HG03064 (cell line): Measurements from ENCODE around the gene FAM237A.

Source experiments
- ATAC-seq: cut with Tn5 transposase; IDR thresholded peaks from one replicate; pipeline ENCODE4 v1.9.1; 2021; ENCODE audit warnings: low read depth; ENCODE audit not compliant: unreplicated experiment

FAM237A gene

DNA sequence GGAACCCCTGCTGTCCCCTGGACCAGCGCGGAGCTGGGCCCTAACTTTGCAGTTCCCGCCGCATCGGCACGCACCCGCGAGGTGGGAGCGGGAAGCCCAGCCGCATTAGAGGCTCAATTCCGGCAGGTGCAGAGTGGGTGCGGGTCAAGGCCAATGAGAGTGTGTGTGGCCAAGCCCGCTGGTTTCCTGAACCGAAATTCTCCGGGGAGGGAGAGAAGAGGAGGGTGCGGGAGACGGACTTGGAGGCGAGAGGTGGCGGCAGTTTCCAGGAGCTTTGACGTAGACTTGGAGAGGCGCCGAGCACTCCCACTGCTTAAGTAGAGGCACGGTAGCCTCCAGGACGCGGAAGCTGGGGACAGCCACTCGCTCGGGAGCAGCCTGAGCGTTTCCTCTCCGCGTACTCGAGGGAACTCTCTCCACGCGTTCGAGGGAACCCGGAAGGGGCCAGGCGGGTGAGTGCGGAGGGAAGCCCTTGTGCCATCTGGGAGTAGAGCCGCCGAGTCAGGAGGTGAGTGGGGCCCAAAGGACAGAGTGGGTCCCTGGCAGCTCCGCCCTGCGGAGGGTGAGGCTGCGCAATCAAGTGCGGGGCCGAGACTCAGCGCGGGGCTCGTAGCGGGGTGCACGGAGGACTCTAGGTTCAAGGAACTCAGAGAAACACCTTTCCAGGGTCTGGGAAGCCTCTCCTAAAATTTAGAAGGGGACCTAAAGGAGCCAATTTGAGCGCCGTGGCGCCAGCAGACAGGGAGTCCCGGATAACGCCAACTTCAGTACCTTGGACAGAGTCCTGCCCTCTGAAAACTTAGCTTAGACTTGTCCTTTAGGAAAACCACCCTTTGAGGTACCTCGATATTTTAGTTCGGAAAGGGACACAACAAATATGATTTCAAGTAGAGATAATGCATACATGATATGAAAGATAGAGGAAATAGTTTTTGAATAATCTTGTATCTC, at the start of gene FAM237A:
TSS of gene FAM237A (plus strand) at position 413 of the 951 bp plus-strand sequence. CDS start 1,750 bp downstream, outside the sequence.
- ATAC-seq = no peak

DNA sequence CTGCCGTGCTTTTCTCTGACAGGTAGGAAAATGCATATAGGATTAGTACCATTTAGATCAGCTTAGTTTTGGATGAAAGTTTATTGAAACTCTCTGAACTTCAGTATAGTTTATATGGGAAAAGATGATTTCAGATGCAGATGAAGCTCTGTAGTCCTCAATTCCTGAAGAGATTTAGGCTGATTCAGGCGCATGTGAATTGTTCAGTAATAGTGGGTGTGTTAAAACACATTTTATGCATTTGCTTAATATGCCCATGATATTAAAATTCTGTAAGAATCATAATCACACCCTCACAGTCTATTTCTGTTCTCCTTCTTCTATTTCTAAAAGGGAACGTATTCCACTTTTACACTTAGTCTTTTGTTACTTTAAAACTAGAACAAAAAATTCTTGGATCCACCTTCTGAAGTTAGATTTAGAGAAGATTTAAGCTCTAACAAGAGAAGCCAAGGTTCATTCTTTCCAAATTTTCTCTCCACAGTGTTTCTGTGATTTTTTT, 44.5 kb upstream of the FAM237A start:
- ATAC-seq = no peak

DNA sequence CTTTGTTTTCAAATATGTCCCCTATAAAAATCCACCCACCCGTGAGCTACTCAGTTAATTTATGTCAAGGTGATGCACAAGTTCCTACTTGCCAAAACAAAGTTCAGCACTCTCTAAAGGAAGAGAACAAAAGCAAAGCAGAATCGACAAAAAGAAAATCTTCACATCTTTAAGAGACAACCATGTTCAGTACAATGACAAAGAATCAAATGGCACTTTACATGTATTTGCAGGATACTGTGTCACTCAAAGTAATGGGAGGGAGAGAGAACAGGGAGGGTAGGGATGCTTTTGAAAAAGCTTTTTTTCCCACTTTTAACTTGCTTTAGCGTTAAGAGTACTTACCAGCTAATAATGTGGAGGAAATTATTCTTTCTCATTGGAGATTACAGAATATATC, 39.0 kb upstream of the FAM237A start:
- ATAC-seq = no peak

DNA sequence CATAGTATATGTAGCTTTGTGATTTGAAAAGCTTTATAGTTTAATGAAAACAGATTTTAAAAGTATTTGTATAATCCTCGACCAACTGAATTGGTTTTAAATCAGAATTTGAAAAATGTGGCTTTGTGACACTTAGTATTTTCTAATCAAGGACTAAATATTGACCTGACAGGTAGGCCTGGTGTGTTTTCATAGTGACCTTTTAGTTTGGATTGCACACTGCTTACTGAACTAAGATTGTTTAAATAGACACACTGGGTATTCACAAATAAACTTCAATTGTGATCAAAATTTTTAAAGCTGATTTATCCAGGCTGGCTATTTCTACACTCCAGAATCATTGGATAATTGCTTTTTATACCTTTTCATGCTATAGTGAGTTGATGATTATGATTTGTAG, 31.8 kb upstream of the FAM237A start:
- no peak for ATAC-seq

- no peak for ATAC-seq
These were observed 31.1 kb upstream of the FAM237A start for GRCh38 chr2:206611191-206611590.

- ATAC-seq = no peak
These were observed 30.6 kb upstream of the FAM237A start for GRCh38 chr2:206611736-206612135.

- no peak for ATAC-seq
These were observed 27.5 kb upstream of the FAM237A start for GRCh38 chr2:206614811-206615210.

DNA sequence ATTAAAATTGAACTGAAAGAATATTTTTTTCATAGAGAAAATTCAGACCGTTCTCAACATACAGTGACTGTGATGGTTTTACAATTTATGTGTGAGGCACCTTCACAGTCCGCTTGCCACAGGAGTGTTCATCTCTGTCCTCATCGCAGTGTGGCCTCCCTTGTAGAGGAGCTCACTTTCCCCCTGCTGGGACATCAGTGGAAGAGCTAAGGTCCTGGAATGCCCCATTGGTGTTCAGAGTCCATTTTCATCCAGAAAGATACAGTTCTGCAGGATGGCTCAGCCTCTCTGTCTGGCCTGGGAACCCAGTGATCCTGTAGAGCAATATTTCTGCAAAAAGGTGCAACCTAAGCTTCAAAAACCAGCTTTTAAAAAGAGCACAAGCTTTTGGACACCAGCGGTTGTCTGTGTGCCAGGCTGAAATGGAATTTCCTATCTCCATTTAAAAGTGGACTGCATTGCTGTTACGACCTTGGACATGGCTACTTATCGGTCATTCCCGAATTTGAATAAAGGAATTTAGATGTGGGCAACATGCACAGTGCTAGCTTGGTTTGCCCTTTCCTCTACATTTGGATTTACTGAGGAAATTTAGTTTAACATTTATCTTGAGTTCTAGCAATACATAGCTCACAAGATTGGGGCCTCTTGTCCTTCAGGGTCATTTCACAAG, 26.7 kb upstream of the FAM237A start:
- ATAC-seq = no peak

GRCh38 chr2:206616151-206616550, 26.1 kb upstream of the FAM237A start:
- ATAC-seq = no peak

GRCh38 chr2:206619011-206619410, 23.3 kb upstream of the FAM237A start:
- no peak for ATAC-seq

GRCh38 chr2:206626108-206626507, 16.2 kb upstream of the FAM237A start:
- no peak for ATAC-seq

GRCh38 chr2:206627632-206628031, 14.7 kb upstream of the FAM237A start:
- ATAC-seq = no peak

- no peak for ATAC-seq
These were observed 10.9 kb upstream of the FAM237A start for GRCh38 chr2:206631340-206631739.

DNA sequence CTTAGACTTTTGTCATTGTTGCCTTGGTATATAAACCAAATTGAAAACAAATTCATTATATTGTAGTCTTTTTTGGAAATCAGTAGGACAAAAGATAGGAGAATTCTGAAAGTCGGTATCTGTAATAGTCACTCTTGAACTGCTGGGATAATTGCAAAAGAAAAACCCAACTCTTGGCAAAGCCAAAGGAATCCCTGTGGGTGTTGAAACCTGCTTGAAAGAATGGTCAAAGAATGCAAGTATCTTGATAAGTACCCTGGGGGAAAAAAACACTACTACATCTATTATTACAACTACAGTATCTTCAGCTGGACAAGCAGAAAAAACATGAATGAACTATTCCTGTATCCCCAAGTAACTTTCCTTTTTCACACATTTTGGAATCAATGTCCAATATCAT, 7.3 kb upstream of the FAM237A start:
- ATAC-seq = no peak

- no peak for ATAC-seq
These were observed 2.7 kb upstream of the FAM237A start for GRCh38 chr2:206639636-206640035.

GRCh38 chr2:206641226-206641625, 1.1 kb upstream of the FAM237A start:
- no peak for ATAC-seq

DNA sequence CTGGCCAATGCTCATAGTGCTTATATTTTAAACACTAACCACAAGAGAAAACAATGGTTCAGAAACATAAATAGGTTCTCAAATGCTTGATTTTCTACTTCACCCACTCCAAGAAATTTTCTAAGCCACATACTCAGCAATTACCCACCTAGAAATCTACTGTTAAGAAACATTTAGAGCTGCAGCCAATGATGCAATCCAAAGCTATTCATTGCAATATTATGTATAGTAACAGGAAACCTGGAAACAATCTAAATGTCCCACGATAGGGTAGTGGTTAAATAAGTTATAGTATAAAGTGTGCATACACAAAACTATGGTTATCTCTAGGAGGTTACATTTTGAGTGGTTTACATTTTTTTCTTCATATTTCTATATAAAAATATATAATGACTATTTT, 5.7 kb downstream of the FAM237A start:
- ATAC-seq = no peak

DNA sequence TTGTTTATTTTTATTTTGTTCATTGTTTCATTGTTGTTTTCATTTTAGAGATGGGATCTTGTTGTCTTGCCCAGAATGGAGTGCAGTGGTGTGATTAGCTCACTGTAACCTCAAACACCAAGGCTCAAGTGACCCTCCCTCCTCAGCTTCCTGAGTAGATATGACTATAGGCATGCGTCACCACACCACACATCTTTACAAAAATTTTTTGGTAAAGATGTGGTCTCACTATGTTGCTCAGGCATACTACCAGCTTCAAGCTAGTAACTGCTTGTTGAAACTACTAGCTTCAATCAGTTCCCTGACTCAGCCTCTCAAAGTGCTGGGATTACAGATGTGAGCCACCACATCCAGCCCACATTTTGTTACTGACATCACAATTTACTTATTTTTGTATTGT, 14.8 kb downstream of the FAM237A start:
- no peak for ATAC-seq

DNA sequence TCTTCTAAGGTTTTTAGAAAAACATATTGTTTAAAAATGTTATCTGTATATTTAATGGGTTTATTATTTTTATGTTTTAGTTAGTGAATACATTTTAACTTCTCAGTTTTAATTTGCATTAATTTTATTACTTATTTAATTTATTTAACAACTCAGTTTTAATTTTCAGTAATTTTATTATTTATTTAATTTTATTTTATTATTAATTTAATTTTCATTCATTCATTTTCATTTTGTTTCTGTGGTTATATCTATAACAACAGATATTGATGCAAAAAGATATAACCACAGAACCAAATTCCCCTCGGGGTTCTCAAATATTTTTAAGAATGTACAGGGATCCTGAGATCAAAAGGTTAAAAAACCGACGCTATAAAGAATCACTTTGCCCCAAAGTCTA, 23.0 kb downstream of the FAM237A start:
- ATAC-seq = no peak

DNA sequence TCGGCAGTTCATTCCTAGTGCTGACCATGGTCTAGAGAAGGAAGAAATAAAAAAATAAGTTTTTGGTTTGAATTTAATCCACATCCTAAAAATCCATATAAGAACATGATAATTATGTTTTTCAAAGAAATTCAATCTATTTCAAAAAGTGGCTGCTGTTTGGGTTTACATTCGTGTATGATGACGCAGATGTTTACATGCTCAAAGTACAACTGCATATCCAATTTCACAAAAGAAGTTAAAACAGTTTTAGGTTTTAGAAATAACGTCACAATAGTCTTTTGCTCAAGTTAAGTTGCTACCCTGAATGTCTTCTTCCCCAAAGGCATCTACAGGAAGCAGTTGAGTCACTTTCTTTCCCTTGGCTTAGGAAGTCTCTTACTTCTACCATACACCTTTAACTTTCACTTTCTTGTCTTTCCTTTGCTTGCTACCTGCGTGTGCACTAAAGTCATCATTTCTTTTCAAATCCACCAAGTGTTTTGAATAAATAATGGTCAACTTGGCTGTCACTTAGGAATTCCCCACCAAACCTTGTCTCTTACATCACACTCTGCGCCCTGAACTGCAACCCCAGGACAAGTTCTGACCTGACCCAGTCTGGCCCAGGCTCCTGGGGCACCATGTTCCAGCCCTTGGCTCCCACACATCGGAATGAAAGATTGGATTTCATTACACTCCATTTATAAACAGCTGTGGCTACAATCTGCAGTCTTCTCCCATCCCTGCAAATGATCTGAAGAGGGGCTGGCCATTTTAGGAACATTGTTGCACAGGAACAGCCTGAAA, 28.4 kb downstream of the FAM237A start:
- no peak for ATAC-seq

DNA sequence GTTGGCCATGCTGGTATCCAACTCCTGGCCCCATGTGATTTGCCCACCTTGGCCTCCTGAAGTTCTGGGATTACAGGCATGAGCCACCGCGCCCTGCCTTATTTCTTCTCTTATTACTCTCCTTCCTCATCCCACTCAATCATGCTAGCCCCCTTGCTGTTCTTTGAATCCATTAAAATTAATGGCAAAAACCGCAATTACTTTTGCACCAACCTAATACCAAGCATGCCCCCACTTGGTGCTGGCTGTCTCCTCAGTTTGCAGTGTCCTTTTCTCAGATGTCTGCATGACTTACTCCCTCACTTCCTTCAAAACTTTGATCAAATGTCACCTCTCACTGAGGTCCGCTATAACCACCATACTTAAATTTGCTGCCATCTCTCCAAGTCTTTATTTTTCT, 41.3 kb downstream of the FAM237A start:
- ATAC-seq = no peak
